HepG2 (cell line): ENCODE results near the gene JDP2. TPM values are rescaled to one million over a fixed set of nuclear protein-coding genes. Genes with fewer than 3 reads are reported as not detected.

Experiments
- BORCS8-MEF2B ChIP-seq: sonication (generic); formaldehyde crosslinking; IDR thresholded peaks from 2 replicates; pipeline ENCODE4 v1.8.0; 2022; ENCODE audit warnings: mild to moderate bottlenecking, missing genetic modification reagents
- DNMT1 ChIP-seq: sonication (generic); formaldehyde crosslinking; IDR thresholded peaks from 2 replicates; pipeline ENCODE4 v1.5.1; 2020; ENCODE audit warnings: mild to moderate bottlenecking, missing genetic modification reagents
- HMGXB4 ChIP-seq, 2 experiments: sonication (generic) in 1 of 2; formaldehyde crosslinking in 1 of 2; IDR thresholded peaks; 2 replicates each; pipeline versions ENCODE4 v1.4.0 to v1.6.1; 2018 to 2020; ENCODE audit warnings: missing genetic modification reagents in 2 of 2, borderline replicate concordance in 1 of 2, low read depth in 1 of 2, mild to moderate bottlenecking in 1 of 2, missing biosample characterization in 1 of 2
- PHF21A ChIP-seq: sonication (generic); formaldehyde crosslinking; IDR thresholded peaks from 2 replicates; pipeline ENCODE4 v1.5.0; 2020; ENCODE audit warnings: mild to moderate bottlenecking, missing genetic modification reagents
- POLR2AphosphoS2 ChIP-seq: IDR thresholded peaks from 2 replicates; pipeline ENCODE4 v1.6.1; 2011; ENCODE audit warnings: low read depth, low read length, improper control_type of control experiment
- SMARCC2 ChIP-seq: fragments of 450-650 bp; IDR thresholded peaks from 2 replicates; pipeline ENCODE4 v1.6.1; 2017; ENCODE audit warnings: antibody characterized with exemption, mild to moderate bottlenecking
- TAF15 ChIP-seq: fragments of 200-400 bp; formaldehyde crosslinking; IDR thresholded peaks from one replicate; pipeline ENCODE4 v1.6.1; 2018; ENCODE audit warnings: mild to moderate bottlenecking, low read depth, low read length; ENCODE audit not compliant: poor library complexity, severe bottlenecking
- ZNF263 ChIP-seq: sonication (generic); formaldehyde crosslinking; IDR thresholded peaks from 2 replicates; pipeline ENCODE4 v1.4.0; 2020; ENCODE audit warnings: missing genetic modification reagents
- ZNF317 ChIP-seq: sonication (generic); formaldehyde crosslinking; IDR thresholded peaks from 2 replicates; pipeline ENCODE4 v1.5.0; 2020; ENCODE audit warnings: mild to moderate bottlenecking, missing genetic modification reagents
- ZNF451 ChIP-seq: sonication (generic); formaldehyde crosslinking; IDR thresholded peaks from 2 replicates; pipeline ENCODE4 v1.5.0; 2020; ENCODE audit warnings: mild to moderate bottlenecking, missing genetic modification reagents
- ZNF510 ChIP-seq: sonication (generic); formaldehyde crosslinking; IDR thresholded peaks from 2 replicates; pipeline ENCODE4 v1.4.0; 2020; ENCODE audit warnings: low read depth, mild to moderate bottlenecking, missing genetic modification reagents
- ZNF614 ChIP-seq: IDR thresholded peaks from 2 replicates; pipeline ENCODE4 v1.6.1; 2018; ENCODE audit warnings: missing biosample characterization, missing genetic modification reagents, inconsistent platforms, borderline replicate concordance
- ZNF724P ChIP-seq: sonication (generic); formaldehyde crosslinking; IDR thresholded peaks from 2 replicates; pipeline ENCODE4 v1.8.0; 2022; ENCODE audit warnings: missing genetic modification reagents, borderline replicate concordance
- ZNF761 ChIP-seq: sonication (generic); formaldehyde crosslinking; conservative IDR thresholded peaks from 2 replicates; pipeline ENCODE4 v1.4.0; 2020; ENCODE audit warnings: mild to moderate bottlenecking, missing genetic modification reagents
- ZNF768 ChIP-seq: sonication (generic); formaldehyde crosslinking; IDR thresholded peaks from 2 replicates; pipeline ENCODE4 v1.4.0; 2020; ENCODE audit warnings: missing genetic modification reagents
- polyA plus RNA-seq, 8 experiments: library from polyadenylated mRNA; depleted of rRNA in 3 of 8; stranded (reverse) in 7 of 8; unstranded in 1 of 8; fragments of >200 nt; fragmentation: Illumina TruSeq in 4 of 8; extraction: Trizol in 4 of 8; gene quantifications; 2 replicates each; pipeline versions ENCODE4 v1.2.1 to v1.2.3, GENCODE V29; 2011 to 2016; ENCODE audit warnings: low read depth in 4 of 8, missing spikeins in 1 of 8, mixed read lengths in 1 of 8; ENCODE audit not compliant: insufficient read depth in 1 of 8
- total RNA-seq, 5 experiments: library from RNA; depleted of rRNA; stranded (reverse); fragments of >200 nt; fragmentation: Illumina TruSeq; extraction: Trizol; gene quantifications; 2 replicates each; pipeline ENCODE4 v1.2.3, GENCODE V29; 2016; ENCODE audit warnings: low read depth in 1 of 5
- TF ChIP-seq, protein P1 (sequence below), 2 experiments: fragments of 450-650 bp in 1 of 2; sonication (generic) in 1 of 2; formaldehyde crosslinking in 1 of 2; IDR thresholded peaks; 2 replicates each; pipeline versions ENCODE4 v1.6.1 to v1.8.0; 2016 to 2022; ENCODE audit warnings: antibody characterized with exemption in 1 of 2, mild to moderate bottlenecking in 1 of 2, missing genetic modification reagents in 1 of 2
- TF ChIP-seq, protein P2 (sequence below): sonication (generic); formaldehyde crosslinking; IDR thresholded peaks from 2 replicates; pipeline ENCODE4 v1.8.1; 2023; ENCODE audit warnings: missing genetic modification reagents, mild to moderate bottlenecking, borderline replicate concordance

The JDP2 gene
- total and polyA plus RNA-seq, 2 of the 13 experiments (the other 11 are each of a cell fraction or from before 2014, with no cell fraction given): 8.0 to 8.9 TPM

- TF ChIP-seq HMGXB4 (CRISPR knock-in tag; IDR thresholded peaks at IDR 0.05; ENCODE audit: borderline replicate concordance in 1 of 2, low read depth in 1 of 2) (no peak), ZNF510 (no peak), ZNF451 (0 out of 2 replicates have a peak, but pooled peaks have one; percentile 50), ZNF317 (CRISPR knock-in tag) (no peak), ZNF724P (no peak), ZNF761 (CRISPR knock-in tag) (no peak), SMARCC2 (no peak), ZNF768 (CRISPR knock-in tag) (peak; percentile 96), BORCS8-MEF2B (no peak), TAF15 (no peak), ZNF614 (CRISPR knock-in tag) (no peak), POLR2AphosphoS2 (no peak), ZNF263 (CRISPR knock-in tag) (peak; percentile 72), PHF21A (CRISPR knock-in tag) (no peak), DNMT1 (CRISPR knock-in tag) (no peak)
- TF ChIP-seq, protein P1, sequence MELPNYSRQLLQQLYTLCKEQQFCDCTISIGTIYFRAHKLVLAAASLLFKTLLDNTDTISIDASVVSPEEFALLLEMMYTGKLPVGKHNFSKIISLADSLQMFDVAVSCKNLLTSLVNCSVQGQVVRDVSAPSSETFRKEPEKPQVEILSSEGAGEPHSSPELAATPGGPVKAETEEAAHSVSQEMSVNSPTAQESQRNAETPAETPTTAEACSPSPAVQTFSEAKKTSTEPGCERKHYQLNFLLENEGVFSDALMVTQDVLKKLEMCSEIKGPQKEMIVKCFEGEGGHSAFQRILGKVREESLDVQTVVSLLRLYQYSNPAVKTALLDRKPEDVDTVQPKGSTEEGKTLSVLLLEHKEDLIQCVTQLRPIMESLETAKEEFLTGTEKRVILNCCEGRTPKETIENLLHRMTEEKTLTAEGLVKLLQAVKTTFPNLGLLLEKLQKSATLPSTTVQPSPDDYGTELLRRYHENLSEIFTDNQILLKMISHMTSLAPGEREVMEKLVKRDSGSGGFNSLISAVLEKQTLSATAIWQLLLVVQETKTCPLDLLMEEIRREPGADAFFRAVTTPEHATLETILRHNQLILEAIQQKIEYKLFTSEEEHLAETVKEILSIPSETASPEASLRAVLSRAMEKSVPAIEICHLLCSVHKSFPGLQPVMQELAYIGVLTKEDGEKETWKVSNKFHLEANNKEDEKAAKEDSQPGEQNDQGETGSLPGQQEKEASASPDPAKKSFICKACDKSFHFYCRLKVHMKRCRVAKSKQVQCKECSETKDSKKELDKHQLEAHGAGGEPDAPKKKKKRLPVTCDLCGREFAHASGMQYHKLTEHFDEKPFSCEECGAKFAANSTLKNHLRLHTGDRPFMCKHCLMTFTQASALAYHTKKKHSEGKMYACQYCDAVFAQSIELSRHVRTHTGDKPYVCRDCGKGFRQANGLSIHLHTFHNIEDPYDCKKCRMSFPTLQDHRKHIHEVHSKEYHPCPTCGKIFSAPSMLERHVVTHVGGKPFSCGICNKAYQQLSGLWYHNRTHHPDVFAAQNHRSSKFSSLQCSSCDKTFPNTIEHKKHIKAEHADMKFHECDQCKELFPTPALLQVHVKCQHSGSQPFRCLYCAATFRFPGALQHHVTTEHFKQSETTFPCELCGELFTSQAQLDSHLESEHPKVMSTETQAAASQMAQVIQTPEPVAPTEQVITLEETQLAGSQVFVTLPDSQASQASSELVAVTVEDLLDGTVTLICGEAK (IDR thresholded peaks at IDR 0.05): no peak
- TF ChIP-seq, protein P1 (CRISPR knock-in tag; IDR thresholded peaks at IDR 0.05): no peak
- TF ChIP-seq, protein P2, sequence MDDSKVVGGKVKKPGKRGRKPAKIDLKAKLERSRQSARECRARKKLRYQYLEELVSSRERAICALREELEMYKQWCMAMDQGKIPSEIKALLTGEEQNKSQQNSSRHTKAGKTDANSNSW (CRISPR knock-in tag): no peak
Observed at GRCh38 chr14:75452900-75453816, 25.3 kb downstream of the JDP2 start (continued).
